ENCODE measurements around the gene TBCA. TPM values are rescaled to one million over a fixed set of nuclear protein-coding genes. Genes with fewer than 3 reads are reported as not detected.

Gene TBCA
- total RNA-seq, 1 experiment from 2014 or later, result 330 TPM

DNA sequence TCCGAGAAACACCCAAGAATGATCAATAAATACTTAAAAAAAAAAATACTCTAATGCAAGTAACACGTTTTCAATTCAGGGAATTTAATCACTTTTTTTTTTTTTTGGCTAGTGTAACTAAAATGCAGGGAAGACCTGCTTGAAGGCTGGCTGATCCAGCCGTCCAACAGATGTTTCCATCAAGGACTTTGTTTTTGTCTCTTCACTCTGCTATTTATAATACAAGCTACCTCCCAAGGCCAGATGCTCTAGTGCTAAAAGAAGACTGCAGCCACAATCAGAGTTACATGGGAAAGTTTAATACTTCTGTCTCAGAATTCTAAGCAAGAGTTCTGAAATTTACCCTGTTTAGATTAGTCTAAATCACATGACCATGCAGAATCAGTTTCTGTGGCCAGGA lies 14.5 kb downstream of the TBCA start:
- Histone ChIP-seq H3K27me3 (ENCODE audit: insufficient read depth, low read length) (no peaks in the 10 kb centered on the region), H3K23ac (ENCODE audit: insufficient read length, low read depth, low read length) (no peak overlapping the region), H3K79me2 (ENCODE audit: insufficient read depth, low read length) (peaks cover 44% of the 10 kb centered on the region; the same call in 1 of the 2 replicates), H3K56ac (ENCODE audit: insufficient read length, low read depth, low read length) (no peak overlapping the region), H3K14ac (ENCODE audit: insufficient read depth, low read length) (no peak overlapping the region), H2BK120ac (ENCODE audit: low read depth, low read length, poor library complexity, severe bottlenecking) (no peak overlapping the region), H3K79me1 (ENCODE audit: insufficient read depth, low read depth, low read length, poor library complexity, severe bottlenecking) (peaks cover 8% of the 10 kb centered on the region), H3K23me2 (ENCODE audit: insufficient read length, low read depth, low read length, poor library complexity, severe bottlenecking) (no peaks in the 10 kb centered on the region), H3K18ac (ENCODE audit: insufficient read length, low read depth, low read length) (no peak overlapping the region), H2BK20ac (ENCODE audit: low read depth, low read length, poor library complexity, severe bottlenecking) (no peak overlapping the region), H2BK12ac (ENCODE audit: insufficient read length, low read depth, low read length) (no peak overlapping the region), H2AFZ (ENCODE audit: low read length) (no peak overlapping the region), H3K9me3 (ENCODE audit: control insufficient read depth, low read depth, low read length) (no peaks in the 10 kb centered on the region), H4K20me1 (ENCODE audit: control insufficient read depth, insufficient read depth, insufficient read length) (no peaks in the 10 kb centered on the region), H4K91ac (ENCODE audit: insufficient read length, low read depth, low read length) (no peak overlapping the region), H3K27ac (ENCODE audit: insufficient read length, low read depth, low read length) (no peak overlapping the region), H4K5ac (ENCODE audit: insufficient read length, low read depth, low read length) (no peak overlapping the region), H2BK5ac (ENCODE audit: insufficient read length, low read length) (no peak overlapping the region), H3K9ac (ENCODE audit: extremely low read depth, insufficient read length, low read length) (no peak overlapping the region), H2AK5ac (ENCODE audit: insufficient read length, low read length) (no peak overlapping the region), H4K8ac (replicated peaks; ENCODE audit: insufficient read length, low read depth, low read length) (no peak overlapping the region), H3K4ac (ENCODE audit: low read depth, low read length) (no peak overlapping the region), H3T11ph (ENCODE audit: low read length) (no peak overlapping the region), H3K4me1 (ENCODE audit: insufficient read depth, low read length) (0 out of 2 replicates have a peak, but pooled peaks cover 1% of the 10 kb centered on the region), H2BK15ac (ENCODE audit: low read depth, low read length) (no peak overlapping the region), H3K4me2 (ENCODE audit: insufficient read depth, insufficient read length, low read length) (no peak overlapping the region)
- peaks cover 2% of the 10 kb centered on the region; the same call in 1 of the 2 replicates for H3K27me3 Mint-ChIP-seq (ENCODE audit: low read depth)
- no peak overlapping the region for H3K4me3 Mint-ChIP-seq
- WGBS (ENCODE audit: extremely low coverage, insufficient read length, low lambda C conversion rate), result no CpG with 5 or more reads among the region's 3 CpGs
- no peak overlapping the region for H3K27ac Mint-ChIP-seq
- no peak for DNase-seq
- peaks cover 50 to 70% (median 68%) of the 10 kb centered on the region in 3 experiments for H3K36me3 Mint-ChIP-seq (ENCODE audit: insufficient read depth in 1 of 3, low read depth in 3 of 3)
- TF ChIP-seq CTCF (conservative IDR thresholded peaks at IDR 0.05), result no peak
- peaks cover 26 to 29% of the 10 kb centered on the region in 2 experiments for H3K4me1 Mint-ChIP-seq
- peaks cover 17 to 51% of the 10 kb centered on the region in 2 experiments for H3K9me3 Mint-ChIP-seq

All from H9 (cell line).